T-helper 2 cell treated with Interferon-gamma antibody and Interleukin-4, amounts not matched to agents 5 μg/mL and 100 μg/mL, for 36 hours (primary cell): ENCODE results near the gene UBR2.
"Not testable (repeated sequence)": the region's sequence is repeated elsewhere in the genome, so short reads cannot be mapped to it uniquely, and the experiment has no call there.

Source experiments
- DNase-seq: peaks from one replicate; pipeline ENCODE4 v3.0.0; 2021; ENCODE audit warnings: low spot score
- H3K27ac Mint-ChIP-seq: one replicate; pipeline ENCODE4 v1.8.0; 2021; ENCODE audit warnings: mild to moderate bottlenecking, mixed read lengths
- H3K27me3 Mint-ChIP-seq: one replicate; pipeline ENCODE4 v1.8.0; 2021; ENCODE audit warnings: low read depth, mixed read lengths
- H3K36me3 Mint-ChIP-seq: one replicate; pipeline ENCODE4 v1.8.0; 2021; ENCODE audit warnings: low read depth, mixed read lengths
- H3K4me1 Mint-ChIP-seq: one replicate; pipeline ENCODE4 v1.8.0; 2021; ENCODE audit warnings: low read depth, mixed read lengths
- H3K4me3 Mint-ChIP-seq: one replicate; pipeline ENCODE4 v1.8.0; 2022; ENCODE audit warnings: mild to moderate bottlenecking, moderate library complexity, mixed read lengths
- H3K9me3 Mint-ChIP-seq: one replicate; pipeline ENCODE4 v1.8.0; 2021; ENCODE audit warnings: mixed read lengths

UBR2 gene

GRCh38 chr6:42661540-42662153 lies 97.8 kb downstream of the UBR2 start:
- H3K27ac Mint-ChIP-seq = no peak overlapping the region
- H3K4me1 Mint-ChIP-seq = no peaks in the 10 kb centered on the region
- no peak overlapping the region for H3K4me3 Mint-ChIP-seq
- peaks cover 43% of the 10 kb centered on the region for H3K36me3 Mint-ChIP-seq
- DNase-seq = peak; percentile 65
- H3K27me3 Mint-ChIP-seq = no peaks in the 10 kb centered on the region
- no peaks in the 10 kb centered on the region for H3K9me3 Mint-ChIP-seq

- no peaks in the 10 kb centered on the region for H3K4me1 Mint-ChIP-seq
- H3K9me3 Mint-ChIP-seq = no peaks in the 10 kb centered on the region
- H3K4me3 Mint-ChIP-seq = no peak overlapping the region
- DNase-seq = no peak
- H3K27me3 Mint-ChIP-seq = no peaks in the 10 kb centered on the region
- H3K36me3 Mint-ChIP-seq = peaks cover 46% of the 10 kb centered on the region
- H3K27ac Mint-ChIP-seq = no peak overlapping the region
Observed at GRCh38 chr6:42664718-42665117, 100.9 kb downstream of the UBR2 start.

- peaks cover 61% of the 10 kb centered on the region for H3K36me3 Mint-ChIP-seq
- not testable (repeated sequence) for H3K27me3 Mint-ChIP-seq, H3K9me3 Mint-ChIP-seq, H3K4me3 Mint-ChIP-seq, H3K4me1 Mint-ChIP-seq, DNase-seq, H3K27ac Mint-ChIP-seq
Observed at GRCh38 chr6:42674368-42674767, 110.5 kb downstream of the UBR2 start.

GRCh38 chr6:42674780-42675179 lies 111.0 kb downstream of the UBR2 start:
- Mint-ChIP-seq H3K36me3 (peaks cover 61% of the 10 kb centered on the region), H3K27ac (no peak overlapping the region), H3K27me3 (no peaks in the 10 kb centered on the region), H3K4me3 (no peak overlapping the region), H3K9me3 (no peaks in the 10 kb centered on the region), H3K4me1 (peaks cover 6% of the 10 kb centered on the region)
- no peak for DNase-seq

- H3K36me3 Mint-ChIP-seq = peaks cover 59% of the 10 kb centered on the region
- no peaks in the 10 kb centered on the region for H3K4me1 Mint-ChIP-seq
- no peak overlapping the region for H3K4me3 Mint-ChIP-seq
- no peak overlapping the region for H3K27ac Mint-ChIP-seq
- no peaks in the 10 kb centered on the region for H3K9me3 Mint-ChIP-seq
- no peak for DNase-seq
- no peaks in the 10 kb centered on the region for H3K27me3 Mint-ChIP-seq
Observed at GRCh38 chr6:42679358-42679757, 115.5 kb downstream of the UBR2 start.

GRCh38 chr6:42688281-42688680 lies 124.5 kb downstream of the UBR2 start:
- DNase-seq = no peak
- no peaks in the 10 kb centered on the region for H3K9me3 Mint-ChIP-seq
- peaks cover 10% of the 10 kb centered on the region for H3K4me1 Mint-ChIP-seq
- no peak overlapping the region for H3K4me3 Mint-ChIP-seq
- no peak overlapping the region for H3K27ac Mint-ChIP-seq
- H3K36me3 Mint-ChIP-seq = peaks cover 61% of the 10 kb centered on the region
- H3K27me3 Mint-ChIP-seq = no peaks in the 10 kb centered on the region

- no peak for DNase-seq
- no peaks in the 10 kb centered on the region for H3K27me3 Mint-ChIP-seq
- no peaks in the 10 kb centered on the region for H3K9me3 Mint-ChIP-seq
- H3K4me1 Mint-ChIP-seq = peaks cover 21% of the 10 kb centered on the region
- H3K36me3 Mint-ChIP-seq = peaks cover 68% of the 10 kb centered on the region
- H3K27ac Mint-ChIP-seq = no peak overlapping the region
- H3K4me3 Mint-ChIP-seq = no peak overlapping the region
Observed at GRCh38 chr6:42689371-42689770, 125.5 kb downstream of the UBR2 start.

- Mint-ChIP-seq H3K27me3 (no peaks in the 10 kb centered on the region), H3K4me1 (peaks cover 24% of the 10 kb centered on the region), H3K9me3 (no peaks in the 10 kb centered on the region), H3K36me3 (peaks cover 65% of the 10 kb centered on the region), H3K27ac (peak overlapping the region; percentile 27), H3K4me3 (no peak overlapping the region)
- no peak for DNase-seq
Observed at GRCh38 chr6:42690151-42690702, 126.4 kb downstream of the UBR2 start.

- H3K36me3 Mint-ChIP-seq = peaks cover 62% of the 10 kb centered on the region
- no peaks in the 10 kb centered on the region for H3K9me3 Mint-ChIP-seq
- no peaks in the 10 kb centered on the region for H3K27me3 Mint-ChIP-seq
- no peak overlapping the region for H3K27ac Mint-ChIP-seq
- no peak for DNase-seq
- peaks cover 24% of the 10 kb centered on the region for H3K4me1 Mint-ChIP-seq
- no peak overlapping the region for H3K4me3 Mint-ChIP-seq
Observed at GRCh38 chr6:42690872-42691271, 127.0 kb downstream of the UBR2 start.

- Mint-ChIP-seq H3K27me3 (no peaks in the 10 kb centered on the region), H3K36me3 (peaks cover 55% of the 10 kb centered on the region), H3K4me3 (no peak overlapping the region), H3K27ac (peak overlapping the region; percentile 49), H3K9me3 (no peaks in the 10 kb centered on the region), H3K4me1 (peaks cover 24% of the 10 kb centered on the region)
- no peak for DNase-seq
Observed at GRCh38 chr6:42692137-42692911, 128.5 kb downstream of the UBR2 start.

- DNase-seq = no peak
- H3K4me3 Mint-ChIP-seq = peak overlapping the region; percentile 52
- H3K36me3 Mint-ChIP-seq = peaks cover 44% of the 10 kb centered on the region
- peak overlapping the region; percentile 78 for H3K27ac Mint-ChIP-seq
- no peaks in the 10 kb centered on the region for H3K9me3 Mint-ChIP-seq
- peaks cover 24% of the 10 kb centered on the region for H3K4me1 Mint-ChIP-seq
- no peaks in the 10 kb centered on the region for H3K27me3 Mint-ChIP-seq
Observed at GRCh38 chr6:42693725-42694323, 130.0 kb downstream of the UBR2 start.

- H3K27ac Mint-ChIP-seq = peak overlapping the region; percentile 22
- no peak overlapping the region for H3K4me3 Mint-ChIP-seq
- H3K27me3 Mint-ChIP-seq = no peaks in the 10 kb centered on the region
- H3K9me3 Mint-ChIP-seq = no peaks in the 10 kb centered on the region
- H3K4me1 Mint-ChIP-seq = peaks cover 24% of the 10 kb centered on the region
- no peak for DNase-seq
- H3K36me3 Mint-ChIP-seq = peaks cover 39% of the 10 kb centered on the region
Observed at GRCh38 chr6:42694586-42694985, 130.8 kb downstream of the UBR2 start.

GRCh38 chr6:42696526-42697267 lies 132.9 kb downstream of the UBR2 start:
- Mint-ChIP-seq H3K9me3 (no peaks in the 10 kb centered on the region), H3K27me3 (no peaks in the 10 kb centered on the region), H3K4me1 (peaks cover 22% of the 10 kb centered on the region), H3K27ac (no peak overlapping the region), H3K4me3 (no peak overlapping the region), H3K36me3 (peaks cover 23% of the 10 kb centered on the region)
- DNase-seq = no peak

- Mint-ChIP-seq H3K27ac (no peak overlapping the region), H3K27me3 (no peaks in the 10 kb centered on the region), H3K4me3 (no peak overlapping the region), H3K4me1 (peaks cover 22% of the 10 kb centered on the region), H3K36me3 (peaks cover 22% of the 10 kb centered on the region), H3K9me3 (no peaks in the 10 kb centered on the region)
- DNase-seq = no peak
Observed at GRCh38 chr6:42697268-42697655, 133.4 kb downstream of the UBR2 start.
